SK-N-MC (cell line): ENCODE results near the gene KDM7A.

ENCODE experiments used
- EZH2 ChIP-seq: fragments of 200-600 bp; sonication (generic); IDR thresholded peaks from one replicate; pipeline ENCODE4 v1.6.1; 2017; ENCODE audit warnings: antibody characterized with exemption
- FOXP2 ChIP-seq: optimal IDR thresholded peaks from 2 replicates; pipeline ENCODE3; 2011; ENCODE audit warnings: mild to moderate bottlenecking, moderate library complexity; ENCODE audit not compliant: insufficient read depth; ENCODE audit errors: extremely low read length, control extremely low read depth
- POLR2AphosphoS5 ChIP-seq: IDR thresholded peaks from 2 replicates; pipeline ENCODE4 v1.6.1; 2012; ENCODE audit warnings: mild to moderate bottlenecking, low read depth, low read length, borderline replicate concordance

DNA sequence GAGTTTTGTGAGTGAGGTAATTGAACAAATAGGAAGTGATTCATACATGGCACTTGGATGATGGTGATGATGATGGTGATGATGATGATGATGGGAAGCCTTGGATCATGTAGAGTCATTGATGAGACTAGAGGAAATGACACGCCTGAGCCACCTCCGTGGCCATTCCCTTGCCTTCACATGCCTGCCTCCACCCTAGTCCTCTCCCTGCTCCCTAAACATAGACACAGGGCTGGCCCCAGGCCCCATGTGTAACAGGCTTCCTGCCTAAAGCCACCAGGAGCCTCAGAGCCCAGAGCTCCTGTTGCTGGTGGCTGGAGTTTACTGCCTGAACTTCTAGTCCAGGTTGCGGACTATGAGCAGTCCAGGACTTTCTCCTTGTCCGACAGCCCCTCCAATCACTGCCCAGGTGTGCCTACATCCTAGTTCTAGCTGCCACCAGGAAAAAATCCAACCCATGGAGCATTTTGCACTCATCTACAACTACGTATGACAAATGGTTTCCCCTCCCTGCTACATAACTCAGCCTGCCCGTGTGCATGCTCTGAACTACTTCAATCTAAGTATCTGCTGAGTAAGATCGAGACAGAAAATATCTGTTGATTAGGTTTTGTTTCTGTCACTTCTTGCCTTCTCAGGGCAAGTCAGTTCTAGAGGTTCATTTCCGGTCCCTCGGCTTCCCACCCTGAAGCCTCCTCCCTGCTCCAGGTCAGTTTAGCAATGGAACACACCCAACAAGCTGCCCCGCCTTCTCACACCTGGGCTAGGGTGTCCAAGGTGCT is 35.5 kb upstream of the KDM7A start:
- TF ChIP-seq EZH2 (no peak), POLR2AphosphoS5 (no peak), FOXP2 (no peak)
